Stimulated activated CD4-positive, alpha-beta T cell treated with anti-CD3 and anti-CD28 coated beads, Interleukin-4, amount 100 ng/mL, for 48 hours (primary cell): ENCODE data around the gene FBH1.
"Not testable (repeated sequence)": the region's sequence is repeated elsewhere in the genome, so short reads cannot be mapped to it uniquely, and the experiment has no call there.

Experiments
- DNase-seq, 2 donors: peaks; one replicate each; pipeline ENCODE4 v3.0.0-alpha.2; 2020; ENCODE audit warnings: low read depth in 2 of 2

The FBH1 gene

GRCh38 chr10:5903563-5903962, 13.5 kb downstream of the FBH1 start:
- no peak for DNase-seq

DNA sequence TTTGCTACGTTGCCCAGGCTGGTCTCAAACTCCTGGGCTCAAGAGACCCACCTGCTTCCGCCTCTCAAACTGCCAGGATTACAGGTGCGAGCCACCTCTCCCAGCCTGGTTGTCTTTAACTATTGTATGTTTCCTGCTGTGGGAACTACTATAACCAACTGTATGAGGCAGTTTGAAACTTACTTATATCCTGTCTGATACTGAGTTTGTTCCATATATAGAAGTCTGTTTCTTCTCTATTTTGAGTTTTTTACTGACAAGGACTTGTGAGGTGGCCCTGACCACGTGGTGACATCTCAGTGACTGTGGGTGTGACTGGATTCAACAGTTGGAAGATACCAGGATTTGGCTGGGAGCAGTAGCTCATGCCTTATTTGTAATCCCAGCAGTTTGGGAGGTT, 14.2 kb downstream of the FBH1 start:
- DNase-seq, result no peak

- no peak for DNase-seq
Observed at GRCh38 chr10:5905854-5906507, 15.9 kb downstream of the FBH1 start.

DNA sequence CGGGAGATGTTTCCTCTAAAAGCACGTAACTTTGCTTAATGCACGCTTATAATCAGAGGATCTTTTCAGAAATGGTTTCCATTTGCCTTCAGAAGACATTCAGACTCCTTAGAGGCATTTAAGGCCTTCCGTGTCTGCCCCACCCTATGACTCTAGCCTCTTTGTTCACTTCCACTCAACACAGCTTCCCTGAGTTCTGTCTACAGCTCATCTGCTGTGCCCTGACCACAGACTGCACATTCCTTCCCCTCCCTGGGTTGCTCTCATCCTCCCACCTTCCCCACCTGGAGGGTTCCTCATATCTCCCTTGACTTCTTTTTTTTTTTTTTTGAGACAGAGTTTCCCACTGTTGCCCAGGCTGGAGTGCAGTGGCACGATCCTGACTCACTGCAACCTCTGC, 16.6 kb downstream of the FBH1 start:
- DNase-seq, result no peak

GRCh38 chr10:5908676-5909075, 18.6 kb downstream of the FBH1 start:
- not testable (repeated sequence) for DNase-seq

- no peak for DNase-seq
Observed at GRCh38 chr10:5910323-5911100, 20.5 kb downstream of the FBH1 start.

- DNase-seq, result no peak
Observed at GRCh38 chr10:5911670-5912069, 21.6 kb downstream of the FBH1 start.

DNA sequence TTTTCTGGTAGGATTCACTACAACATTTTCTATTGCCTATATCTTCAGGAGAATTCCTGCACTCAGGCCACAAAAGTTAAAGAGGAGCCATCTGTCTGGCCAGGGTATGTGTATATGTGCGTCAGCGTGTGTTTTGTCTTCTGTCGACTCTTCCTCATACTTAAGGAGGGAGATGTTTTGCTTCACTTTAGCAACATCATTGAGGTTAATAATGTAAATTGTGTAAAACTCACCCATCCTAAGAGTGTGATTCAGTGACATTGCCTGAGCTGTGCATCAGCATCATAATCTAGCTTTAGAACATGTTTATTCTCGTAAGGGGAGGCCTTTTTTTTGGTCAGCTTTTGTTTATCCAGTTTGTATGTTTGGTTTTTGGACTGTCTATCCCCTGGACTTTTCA, 23.7 kb downstream of the FBH1 start:
- DNase-seq, result no peak

DNA sequence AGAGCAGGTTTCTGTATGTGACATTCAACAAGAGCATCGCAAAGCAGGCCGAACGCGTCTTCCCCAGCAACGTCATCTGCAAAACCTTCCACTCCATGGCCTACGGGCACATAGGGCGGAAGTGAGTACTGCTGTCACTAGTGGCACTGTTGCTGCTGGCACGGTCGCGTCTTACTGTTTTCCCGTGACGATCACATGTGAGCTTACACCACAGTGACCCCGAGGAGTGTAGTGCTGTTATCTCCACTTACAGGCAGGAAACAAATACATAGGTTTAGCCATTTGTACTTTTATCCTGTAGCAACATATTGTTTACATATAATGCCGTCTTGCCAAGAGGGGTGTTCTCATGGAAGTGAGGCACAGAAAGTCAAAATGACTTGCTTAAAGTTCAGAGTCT, 25.4 kb downstream of the FBH1 start:
- DNase-seq, result no peak

DNA sequence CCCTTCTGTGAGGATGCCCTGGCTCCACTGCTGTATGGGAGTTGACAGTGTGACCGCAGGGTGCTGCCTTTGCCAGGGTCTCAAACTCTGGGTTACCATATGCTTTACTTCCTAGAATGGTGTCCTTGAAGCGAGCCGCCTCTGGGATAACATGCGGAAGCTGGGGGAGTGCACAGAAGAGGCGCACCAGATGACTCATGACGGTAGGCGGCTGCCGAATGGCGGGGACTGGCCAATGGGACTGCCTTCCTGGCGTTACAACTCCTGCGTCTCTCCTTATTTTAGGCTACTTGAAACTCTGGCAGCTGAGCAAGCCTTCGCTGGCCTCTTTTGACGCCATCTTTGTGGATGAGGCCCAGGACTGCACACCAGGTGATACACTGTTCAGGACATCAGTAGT, 27.3 kb downstream of the FBH1 start:
- DNase-seq, result no peak

GRCh38 chr10:5918763-5919162, 28.7 kb downstream of the FBH1 start:
- DNase-seq, result no peak

GRCh38 chr10:5919568-5919967, 29.5 kb downstream of the FBH1 start:
- DNase-seq, result no peak

GRCh38 chr10:5921746-5922145, 31.7 kb downstream of the FBH1 start:
- DNase-seq, result no peak

DNA sequence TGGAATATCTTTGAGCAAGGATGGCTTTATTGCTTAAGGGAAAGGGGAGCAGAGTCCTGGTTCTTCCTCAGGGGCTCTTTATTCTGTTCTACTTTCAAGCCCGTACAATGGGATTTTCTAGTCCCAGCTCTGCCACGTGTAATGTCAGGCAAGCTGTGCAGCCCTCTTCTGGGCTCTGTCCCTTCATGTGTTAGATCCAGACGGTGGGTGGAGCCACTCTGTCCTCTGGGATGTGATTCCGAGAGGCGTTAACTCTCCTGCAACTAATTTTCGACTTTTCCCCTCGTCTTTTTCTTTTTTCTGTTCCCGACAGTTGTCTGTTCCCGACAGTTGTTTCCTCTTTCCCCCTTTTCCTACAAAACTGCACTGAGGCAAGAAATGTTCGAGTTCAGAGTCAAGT, 34.8 kb downstream of the FBH1 start:
- DNase-seq, result no peak

GRCh38 chr10:5927306-5927705, 37.3 kb downstream of the FBH1 start:
- DNase-seq, result no peak

DNA sequence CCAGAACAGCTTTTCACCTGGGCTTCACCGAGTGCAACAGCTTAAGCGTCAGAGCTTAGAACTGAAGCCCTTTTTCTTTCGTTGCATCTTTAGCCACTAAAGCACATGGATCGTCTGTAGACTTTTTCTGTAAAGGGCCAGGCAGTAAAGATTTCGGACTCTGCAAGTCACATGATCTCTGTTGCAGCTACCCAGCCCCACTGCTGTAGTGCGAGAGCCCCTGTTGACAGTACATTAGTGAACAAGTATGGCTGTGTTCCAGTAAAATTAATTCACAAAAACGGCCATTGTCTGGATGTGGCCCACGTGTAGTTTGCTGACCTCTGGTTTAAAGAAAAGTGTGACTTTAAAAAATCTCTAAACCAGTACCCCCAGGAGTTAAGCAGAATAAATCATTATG, 39.4 kb downstream of the FBH1 start:
- no peak for DNase-seq

GRCh38 chr10:5930272-5930671, 40.2 kb downstream of the FBH1 start:
- DNase-seq, result no peak

- DNase-seq, result no peak
Observed at GRCh38 chr10:5932345-5932744, 42.3 kb downstream of the FBH1 start.

DNA sequence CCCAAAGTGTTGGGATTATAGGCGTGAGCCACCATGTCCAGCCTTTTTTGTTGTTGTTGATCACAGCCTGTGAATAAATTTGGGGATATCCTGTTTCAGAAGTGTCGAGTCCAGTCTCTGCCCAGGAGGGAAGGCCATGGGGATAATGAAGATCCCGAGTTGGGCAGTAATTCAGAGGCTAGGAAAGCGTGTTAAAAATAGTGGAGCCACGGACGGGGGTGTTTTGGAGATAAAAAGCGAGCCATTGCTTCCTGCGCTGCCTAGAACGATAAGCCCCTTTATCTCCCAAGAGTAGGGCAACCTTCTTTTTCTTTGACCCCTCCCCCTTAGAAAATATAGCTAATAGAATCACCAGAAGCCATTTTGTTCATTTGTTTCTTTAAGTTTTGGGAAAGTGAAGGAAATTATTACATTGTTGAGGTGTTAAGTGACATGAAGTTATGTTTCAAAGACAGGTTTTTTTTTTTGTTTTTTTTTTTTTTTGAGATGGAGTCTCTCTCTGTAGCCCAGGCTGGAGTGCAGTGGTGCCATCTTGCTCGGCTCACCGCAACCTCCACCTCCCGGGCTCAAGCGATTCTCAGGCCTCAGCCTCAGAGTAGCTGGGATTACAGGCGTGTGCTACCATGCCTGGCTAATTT, 44.0 kb downstream of the FBH1 start:
- DNase-seq, result no peak

DNA sequence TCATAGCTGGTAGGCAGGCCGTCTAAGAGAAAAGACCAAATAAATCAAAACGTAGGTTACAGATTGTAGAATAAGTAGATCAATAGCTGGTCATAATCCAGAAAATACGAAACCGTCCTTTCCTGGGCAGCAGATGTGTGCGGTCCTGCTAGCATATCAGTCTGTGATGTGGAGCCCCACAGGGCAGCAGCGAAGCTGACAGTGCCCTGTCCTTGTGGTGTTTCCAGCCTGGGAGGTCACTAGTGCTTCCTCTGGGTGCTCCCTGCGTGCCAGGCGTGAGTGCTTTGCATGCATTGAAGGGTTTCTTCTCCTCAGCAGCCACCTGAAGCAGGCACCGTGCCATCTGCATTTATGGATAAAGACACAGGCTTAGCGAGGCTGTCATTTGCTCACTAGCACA, 45.6 kb downstream of the FBH1 start:
- no peak for DNase-seq

GRCh38 chr10:5937016-5937415, 47.0 kb downstream of the FBH1 start:
- no peak for DNase-seq

- DNase-seq, result no peak
Observed at GRCh38 chr10:5938291-5938690, 48.2 kb downstream of the FBH1 start.

GRCh38 chr10:5940807-5941218, 50.8 kb downstream of the FBH1 start:
- DNase-seq, result no peak
